Measurements from ENCODE around the gene CCNJL. TPM values are rescaled to one million over a fixed set of nuclear protein-coding genes. Genes with fewer than 3 reads are reported as not detected.

CCNJL gene, protein sequence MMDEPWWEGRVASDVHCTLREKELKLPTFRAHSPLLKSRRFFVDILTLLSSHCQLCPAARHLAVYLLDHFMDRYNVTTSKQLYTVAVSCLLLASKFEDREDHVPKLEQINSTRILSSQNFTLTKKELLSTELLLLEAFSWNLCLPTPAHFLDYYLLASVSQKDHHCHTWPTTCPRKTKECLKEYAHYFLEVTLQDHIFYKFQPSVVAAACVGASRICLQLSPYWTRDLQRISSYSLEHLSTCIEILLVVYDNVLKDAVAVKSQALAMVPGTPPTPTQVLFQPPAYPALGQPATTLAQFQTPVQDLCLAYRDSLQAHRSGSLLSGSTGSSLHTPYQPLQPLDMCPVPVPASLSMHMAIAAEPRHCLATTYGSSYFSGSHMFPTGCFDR
- total RNA-seq (2022; extraction: Qiagen RNA extraction): 9.9 to 14.0 TPM (median 10.9 TPM) in 5 replicates

DNA sequence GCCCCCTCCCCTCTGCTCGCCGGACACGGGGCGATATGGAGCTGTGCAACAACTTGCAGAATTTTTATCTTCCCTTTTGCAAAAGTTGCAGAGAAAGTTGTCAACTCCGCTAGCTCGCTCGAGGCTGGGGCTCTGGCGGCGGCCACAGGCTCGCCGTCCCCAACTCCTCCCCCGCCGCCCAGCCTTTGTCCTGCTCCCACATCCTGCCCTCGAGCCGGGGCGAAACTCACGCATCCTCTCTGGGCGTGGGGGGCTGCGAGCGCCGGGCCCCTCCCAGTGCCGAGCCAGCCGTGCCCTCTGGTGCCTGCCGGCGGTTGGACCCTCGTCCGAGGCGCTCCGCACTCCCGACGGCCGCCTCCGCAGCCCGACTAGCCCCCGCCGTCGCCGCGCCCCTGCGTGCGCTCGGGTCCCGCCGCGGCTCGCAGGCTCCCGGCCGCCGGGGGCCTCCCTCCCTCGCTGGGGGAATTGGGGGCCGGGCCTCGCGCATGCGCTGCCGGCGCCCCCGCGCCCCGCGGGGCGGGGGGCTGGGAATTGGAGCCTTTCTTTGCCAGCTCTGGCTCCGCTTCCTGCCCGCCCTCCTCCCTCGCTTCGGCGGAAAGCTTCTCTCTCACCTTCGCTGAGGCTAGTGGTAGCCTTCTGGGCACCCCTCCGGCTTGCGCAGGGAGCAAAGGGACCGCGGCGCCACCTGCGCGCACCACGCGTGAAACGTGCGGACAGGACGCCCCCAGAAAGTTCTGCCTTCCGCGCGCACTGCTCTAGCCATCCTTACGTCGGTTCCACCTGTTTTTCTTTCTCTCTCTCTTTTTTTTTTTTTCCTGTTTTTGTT, at the start of gene CCNJL:
CCNJL (minus strand) TSS at position 431 of the 826 bp plus-strand sequence. CDS start 641 bp downstream, outside the sequence.

DNA sequence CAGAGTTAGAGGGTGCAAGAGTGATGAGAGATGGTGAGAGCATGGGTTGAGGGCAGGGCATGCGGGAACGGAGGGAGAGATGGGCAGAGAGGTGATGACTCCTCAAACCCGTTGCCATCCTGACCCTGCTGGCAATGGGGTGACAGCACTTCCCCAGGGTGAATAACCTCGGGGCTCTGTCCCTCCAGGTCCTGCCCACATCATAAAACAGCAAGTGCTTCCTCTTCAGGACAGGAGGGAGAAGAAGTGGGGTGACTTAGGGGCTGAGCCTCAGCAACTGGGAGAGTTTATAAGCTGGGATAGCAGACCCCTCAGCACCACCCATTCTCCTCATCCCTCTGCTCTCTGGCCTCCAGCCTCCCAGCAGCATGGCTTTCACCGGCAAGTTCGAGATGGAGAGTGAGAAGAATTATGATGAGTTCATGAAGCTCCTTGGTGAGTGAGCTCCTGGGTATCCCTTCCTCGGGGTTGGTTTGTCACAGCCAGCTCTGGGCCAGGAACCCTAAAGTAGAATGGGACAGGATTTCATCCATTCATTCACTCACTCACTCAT, 83.1 kb downstream of the CCNJL start, which contains the start of gene FABP6:
FABP6 (plus strand) TSS at position 317 of the 553 bp plus-strand sequence; CDS start at position 369, 52 bp downstream.

Other genes starting within 250 kb of the CCNJL start
- 7.7 to 11.4 TPM (median 10.2 TPM) in 5 replicates for gene PWWP2A, start 193.1 kb downstream of the CCNJL start, total RNA-seq (2022; extraction: Qiagen RNA extraction)
- 0.53 to 1.6 TPM (median 0.91 TPM) in 5 replicates for gene FABP6, start 83.1 kb downstream of the CCNJL start, total RNA-seq (2022; extraction: Qiagen RNA extraction)
- 0.06 to 0.12 TPM (median 0.08 TPM) in 5 replicates for gene C1QTNF2, start 58.1 kb upstream of the CCNJL start, total RNA-seq (2022; extraction: Qiagen RNA extraction)
- gene FAM200C, start 87.5 kb upstream of the CCNJL start, total RNA-seq (2022; extraction: Qiagen RNA extraction): 1.6 to 2.1 TPM (median 1.7 TPM) in 5 replicates
- 36.2 to 67.7 TPM (median 43.2 TPM) in 5 replicates for gene SLU7, start 106.5 kb upstream of the CCNJL start, total RNA-seq (2022; extraction: Qiagen RNA extraction)
- 188 to 246 TPM (median 205 TPM) in 5 replicates for gene PTTG1, start 109.3 kb upstream of the CCNJL start, total RNA-seq (2022; extraction: Qiagen RNA extraction)